GM12874 (cell line): Measurements from ENCODE around the gene DNPH1.

Experiments used
- TF ChIP-seq, protein P1 (sequence below): IDR thresholded peaks from 2 replicates; pipeline ENCODE4 v1.5.1; 2011; ENCODE audit warnings: low read depth, mild to moderate bottlenecking, control low read depth, low read length, moderate library complexity; ENCODE audit not compliant: insufficient read depth

The DNPH1 gene

GRCh38 chr6:43203029-43203717 is 26.1 kb downstream of the DNPH1 start:
- TF ChIP-seq, protein P1, sequence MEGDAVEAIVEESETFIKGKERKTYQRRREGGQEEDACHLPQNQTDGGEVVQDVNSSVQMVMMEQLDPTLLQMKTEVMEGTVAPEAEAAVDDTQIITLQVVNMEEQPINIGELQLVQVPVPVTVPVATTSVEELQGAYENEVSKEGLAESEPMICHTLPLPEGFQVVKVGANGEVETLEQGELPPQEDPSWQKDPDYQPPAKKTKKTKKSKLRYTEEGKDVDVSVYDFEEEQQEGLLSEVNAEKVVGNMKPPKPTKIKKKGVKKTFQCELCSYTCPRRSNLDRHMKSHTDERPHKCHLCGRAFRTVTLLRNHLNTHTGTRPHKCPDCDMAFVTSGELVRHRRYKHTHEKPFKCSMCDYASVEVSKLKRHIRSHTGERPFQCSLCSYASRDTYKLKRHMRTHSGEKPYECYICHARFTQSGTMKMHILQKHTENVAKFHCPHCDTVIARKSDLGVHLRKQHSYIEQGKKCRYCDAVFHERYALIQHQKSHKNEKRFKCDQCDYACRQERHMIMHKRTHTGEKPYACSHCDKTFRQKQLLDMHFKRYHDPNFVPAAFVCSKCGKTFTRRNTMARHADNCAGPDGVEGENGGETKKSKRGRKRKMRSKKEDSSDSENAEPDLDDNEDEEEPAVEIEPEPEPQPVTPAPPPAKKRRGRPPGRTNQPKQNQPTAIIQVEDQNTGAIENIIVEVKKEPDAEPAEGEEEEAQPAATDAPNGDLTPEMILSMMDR: no peak

DNA sequence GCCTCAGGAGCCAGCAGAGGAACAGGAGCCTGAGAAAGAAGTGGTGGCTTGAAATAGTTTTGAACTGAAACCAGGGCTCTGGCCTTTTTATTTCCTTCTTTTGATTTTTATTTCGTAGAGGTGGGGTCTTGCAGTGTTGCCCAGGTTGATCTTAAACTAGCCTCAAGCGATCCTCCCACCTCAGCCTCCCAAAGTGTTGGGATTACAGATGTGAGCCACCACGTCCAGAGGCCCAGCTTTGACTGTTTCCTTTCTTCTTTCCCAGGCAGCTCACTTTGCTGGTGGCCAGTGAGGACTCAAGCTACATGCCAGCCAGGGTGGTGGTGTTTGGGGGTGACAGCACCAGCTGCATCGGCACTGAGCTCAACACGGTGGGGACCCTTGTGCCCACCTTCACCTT is 26.8 kb downstream of the DNPH1 start:
- TF ChIP-seq, protein P1: no peak

GRCh38 chr6:43200541-43200940 is 28.7 kb downstream of the DNPH1 start:
- TF ChIP-seq, protein P1: no peak

DNA sequence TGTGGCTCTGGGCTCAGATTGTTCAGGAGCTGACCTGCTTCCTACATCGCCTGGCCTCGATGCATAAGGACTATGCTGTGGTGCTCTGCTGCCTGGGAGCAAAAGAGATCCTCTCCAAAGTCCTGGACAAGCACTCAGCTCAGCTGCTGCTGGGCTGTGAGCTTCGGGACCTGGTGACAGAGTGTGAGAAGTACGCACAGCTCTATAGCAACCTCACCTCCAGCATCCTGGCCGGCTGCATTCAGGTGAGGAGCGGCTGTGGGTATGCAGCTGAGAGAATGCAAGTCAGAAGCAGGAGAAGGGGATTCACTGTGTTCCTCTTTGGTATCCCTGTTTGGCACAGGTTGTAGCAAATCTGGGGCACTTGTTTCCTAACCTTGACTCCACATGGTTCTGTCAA is 29.4 kb downstream of the DNPH1 start:
- TF ChIP-seq, protein P1: no peak

GRCh38 chr6:43196337-43196736 is 32.9 kb downstream of the DNPH1 start:
- TF ChIP-seq, protein P1: no peak

- TF ChIP-seq, protein P1: no peak
These were observed 35.4 kb downstream of the DNPH1 start for GRCh38 chr6:43193929-43194328.

DNA sequence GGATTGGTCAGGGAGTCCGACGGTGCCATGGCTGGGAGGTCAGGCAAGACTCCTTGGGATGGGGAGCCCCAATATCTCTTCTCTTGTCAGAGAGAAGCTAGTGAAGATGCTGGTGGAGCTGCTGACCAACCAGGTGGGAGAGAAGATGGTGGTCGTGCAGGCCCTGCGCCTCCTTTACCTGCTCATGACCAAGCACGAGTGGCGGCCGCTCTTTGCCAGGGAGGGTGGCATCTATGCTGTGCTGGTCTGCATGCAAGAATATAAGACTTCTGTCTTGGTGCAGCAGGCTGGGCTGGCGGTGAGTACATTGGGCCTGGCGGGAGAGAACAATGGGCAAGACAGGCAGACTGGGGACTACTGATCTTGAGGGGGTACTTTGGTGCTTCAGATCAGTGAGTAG is 36.4 kb downstream of the DNPH1 start:
- TF ChIP-seq, protein P1: no peak
